Measurements from ENCODE around the gene UGT1A3.

The UGT1A3 gene

GRCh38 chr2:233807215-233807865, 78.5 kb downstream of the UGT1A3 start:
- peak; percentile 11 for TF ChIP-seq CTCF (conservative IDR thresholded peaks at IDR 0.05; ENCODE audit: control insufficient read depth, insufficient read depth, low read depth, low read length)
- no peak overlapping the region for H3K4me3 ChIP-seq (ENCODE audit: control insufficient read depth, low read depth, low read length)
- DNase-seq (ENCODE audit: low read depth), result no peak

- no peak for DNase-seq (ENCODE audit: low read depth)
- TF ChIP-seq CTCF (conservative IDR thresholded peaks at IDR 0.05; ENCODE audit: control insufficient read depth, insufficient read depth, low read depth, low read length), result no peak
- no peak overlapping the region for H3K4me3 ChIP-seq (ENCODE audit: control insufficient read depth, low read depth, low read length)
These were observed 79.4 kb downstream of the UGT1A3 start for GRCh38 chr2:233807966-233808935.

GRCh38 chr2:233810385-233810784, 81.5 kb downstream of the UGT1A3 start:
- H3K4me3 ChIP-seq (ENCODE audit: control insufficient read depth, low read depth, low read length), result no peak overlapping the region
- DNase-seq (ENCODE audit: low read depth), result no peak
- TF ChIP-seq CTCF (conservative IDR thresholded peaks at IDR 0.05; ENCODE audit: control insufficient read depth, insufficient read depth, low read depth, low read length), result no peak

GRCh38 chr2:233811087-233811486, 82.2 kb downstream of the UGT1A3 start:
- no peak for TF ChIP-seq CTCF (conservative IDR thresholded peaks at IDR 0.05; ENCODE audit: control insufficient read depth, insufficient read depth, low read depth, low read length)
- H3K4me3 ChIP-seq (ENCODE audit: control insufficient read depth, low read depth, low read length), result no peak overlapping the region
- no peak for DNase-seq (ENCODE audit: low read depth)

- DNase-seq (ENCODE audit: low read depth), result no peak
- H3K4me3 ChIP-seq (ENCODE audit: control insufficient read depth, low read depth, low read length), result no peak overlapping the region
- TF ChIP-seq CTCF (conservative IDR thresholded peaks at IDR 0.05; ENCODE audit: control insufficient read depth, insufficient read depth, low read depth, low read length), result no peak
These were observed 82.9 kb downstream of the UGT1A3 start for GRCh38 chr2:233811732-233812131.

GRCh38 chr2:233813236-233814055, 84.6 kb downstream of the UGT1A3 start:
- no peak overlapping the region for H3K4me3 ChIP-seq (ENCODE audit: control insufficient read depth, low read depth, low read length)
- no peak for TF ChIP-seq CTCF (conservative IDR thresholded peaks at IDR 0.05; ENCODE audit: control insufficient read depth, insufficient read depth, low read depth, low read length)
- DNase-seq (ENCODE audit: low read depth), result no peak

Data from fibroblast of mammary gland (primary cell).